IMR-90 (cell line): ENCODE data around the gene ADAM12.

ENCODE experiments used
- BHLHE40 ChIP-seq: fragments of 150-350 bp; IDR thresholded peaks from 2 replicates; pipeline ENCODE4 v1.6.1; 2016; ENCODE audit warnings: mild to moderate bottlenecking, low read depth, low read length
- CEBPB ChIP-seq: IDR thresholded peaks from 2 replicates; pipeline ENCODE4 v1.6.1; 2012; ENCODE audit warnings: low read depth, low read length, improper control_type of control experiment
- CHD1 ChIP-seq: IDR thresholded peaks from 2 replicates; pipeline ENCODE4 v1.6.1; 2012; ENCODE audit warnings: low read depth, low read length, improper control_type of control experiment
- MAZ ChIP-seq: IDR thresholded peaks from 2 replicates; pipeline ENCODE4 v1.6.1; 2012; ENCODE audit warnings: low read depth, mild to moderate bottlenecking, low read length, improper control_type of control experiment, moderate library complexity, borderline replicate concordance
- MXI1 ChIP-seq: IDR thresholded peaks from 2 replicates; pipeline ENCODE4 v1.6.1; 2012; ENCODE audit warnings: low read depth, mild to moderate bottlenecking, low read length, moderate library complexity, borderline replicate concordance
- NFE2L2 ChIP-seq: fragments of 150-350 bp; IDR thresholded peaks from 2 replicates; pipeline ENCODE4 v1.6.1; 2016; ENCODE audit warnings: low read depth, mild to moderate bottlenecking, low read length
- POLR2A ChIP-seq: IDR thresholded peaks from 2 replicates; pipeline ENCODE4 v1.6.1; 2012; ENCODE audit warnings: mild to moderate bottlenecking, low read depth, low read length
- RAD21 ChIP-seq: IDR thresholded peaks from 2 replicates; pipeline ENCODE4 v1.6.1; 2012; ENCODE audit warnings: low read length, improper control_type of control experiment
- RCOR1 ChIP-seq: IDR thresholded peaks from 2 replicates; pipeline ENCODE4 v1.6.1; 2012; ENCODE audit warnings: mild to moderate bottlenecking, low read length, improper control_type of control experiment; ENCODE audit not compliant: insufficient replicate concordance
- RFX5 ChIP-seq: IDR thresholded peaks from 2 replicates; pipeline ENCODE4 v1.8.0; 2012; ENCODE audit warnings: low read depth, mild to moderate bottlenecking, low read length, moderate library complexity
- SMC3 ChIP-seq: fragments of 150-350 bp; IDR thresholded peaks from 2 replicates; pipeline ENCODE4 v1.6.1; 2016; ENCODE audit warnings: low read depth, mild to moderate bottlenecking, antibody characterized with exemption, low read length, moderate library complexity
- TF ChIP-seq, protein P1 (sequence below): conservative IDR thresholded peaks from 2 replicates; pipeline ENCODE4 v1.5.1; 2012; ENCODE audit warnings: mild to moderate bottlenecking, low read depth, low read length, improper control_type of control experiment
- TF ChIP-seq, protein P2 (sequence below): fragments of 150-350 bp; IDR thresholded peaks from 2 replicates; pipeline ENCODE4 v1.6.1; 2017; ENCODE audit warnings: mild to moderate bottlenecking, antibody characterized with exemption, low read length, low read depth
- TF ChIP-seq, protein P3 (sequence below): fragments of 150-350 bp; IDR thresholded peaks from 2 replicates; pipeline ENCODE4 v1.6.1; 2016; ENCODE audit warnings: low read depth, mild to moderate bottlenecking, low read length, moderate library complexity, borderline replicate concordance

DNA sequence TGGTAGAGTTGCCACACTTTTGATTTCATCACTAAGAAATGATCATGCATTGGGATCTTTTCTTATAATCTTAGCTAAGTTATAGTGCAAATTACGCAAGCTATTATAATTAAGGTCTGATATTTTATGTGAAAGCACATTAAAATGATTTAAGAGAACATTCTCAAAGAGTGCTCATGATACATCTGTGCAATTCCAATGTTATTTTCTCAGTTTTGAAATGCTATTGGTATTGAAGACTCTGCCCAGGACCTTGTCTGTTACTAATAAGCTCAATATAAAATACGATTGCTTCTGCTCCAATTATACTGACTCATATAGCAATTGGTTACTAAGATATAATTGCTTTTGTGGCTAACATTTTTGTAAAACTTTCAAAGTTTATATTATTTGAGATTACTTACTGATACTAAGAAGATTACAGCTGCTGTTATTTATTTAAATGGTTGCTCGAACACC lies 180.9 kb downstream of the ADAM12 start:
- TF ChIP-seq, protein P1, sequence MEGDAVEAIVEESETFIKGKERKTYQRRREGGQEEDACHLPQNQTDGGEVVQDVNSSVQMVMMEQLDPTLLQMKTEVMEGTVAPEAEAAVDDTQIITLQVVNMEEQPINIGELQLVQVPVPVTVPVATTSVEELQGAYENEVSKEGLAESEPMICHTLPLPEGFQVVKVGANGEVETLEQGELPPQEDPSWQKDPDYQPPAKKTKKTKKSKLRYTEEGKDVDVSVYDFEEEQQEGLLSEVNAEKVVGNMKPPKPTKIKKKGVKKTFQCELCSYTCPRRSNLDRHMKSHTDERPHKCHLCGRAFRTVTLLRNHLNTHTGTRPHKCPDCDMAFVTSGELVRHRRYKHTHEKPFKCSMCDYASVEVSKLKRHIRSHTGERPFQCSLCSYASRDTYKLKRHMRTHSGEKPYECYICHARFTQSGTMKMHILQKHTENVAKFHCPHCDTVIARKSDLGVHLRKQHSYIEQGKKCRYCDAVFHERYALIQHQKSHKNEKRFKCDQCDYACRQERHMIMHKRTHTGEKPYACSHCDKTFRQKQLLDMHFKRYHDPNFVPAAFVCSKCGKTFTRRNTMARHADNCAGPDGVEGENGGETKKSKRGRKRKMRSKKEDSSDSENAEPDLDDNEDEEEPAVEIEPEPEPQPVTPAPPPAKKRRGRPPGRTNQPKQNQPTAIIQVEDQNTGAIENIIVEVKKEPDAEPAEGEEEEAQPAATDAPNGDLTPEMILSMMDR = no peak
- TF ChIP-seq MAZ (no peak), CEBPB (peak; percentile 69; the same call in 1 of the 2 replicates), POLR2A (no peak), RFX5 (no peak), RAD21 (no peak), MXI1 (no peak), CHD1 (no peak), RCOR1 (no peak), BHLHE40 (no peak), NFE2L2 (no peak), SMC3 (no peak)
- TF ChIP-seq, protein P2, sequence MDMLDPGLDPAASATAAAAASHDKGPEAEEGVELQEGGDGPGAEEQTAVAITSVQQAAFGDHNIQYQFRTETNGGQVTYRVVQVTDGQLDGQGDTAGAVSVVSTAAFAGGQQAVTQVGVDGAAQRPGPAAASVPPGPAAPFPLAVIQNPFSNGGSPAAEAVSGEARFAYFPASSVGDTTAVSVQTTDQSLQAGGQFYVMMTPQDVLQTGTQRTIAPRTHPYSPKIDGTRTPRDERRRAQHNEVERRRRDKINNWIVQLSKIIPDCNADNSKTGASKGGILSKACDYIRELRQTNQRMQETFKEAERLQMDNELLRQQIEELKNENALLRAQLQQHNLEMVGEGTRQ = no peak
- TF ChIP-seq, protein P3, sequence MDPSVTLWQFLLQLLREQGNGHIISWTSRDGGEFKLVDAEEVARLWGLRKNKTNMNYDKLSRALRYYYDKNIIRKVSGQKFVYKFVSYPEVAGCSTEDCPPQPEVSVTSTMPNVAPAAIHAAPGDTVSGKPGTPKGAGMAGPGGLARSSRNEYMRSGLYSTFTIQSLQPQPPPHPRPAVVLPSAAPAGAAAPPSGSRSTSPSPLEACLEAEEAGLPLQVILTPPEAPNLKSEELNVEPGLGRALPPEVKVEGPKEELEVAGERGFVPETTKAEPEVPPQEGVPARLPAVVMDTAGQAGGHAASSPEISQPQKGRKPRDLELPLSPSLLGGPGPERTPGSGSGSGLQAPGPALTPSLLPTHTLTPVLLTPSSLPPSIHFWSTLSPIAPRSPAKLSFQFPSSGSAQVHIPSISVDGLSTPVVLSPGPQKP = no peak
